Naive thymus-derived CD8-positive, alpha-beta T cell (primary cell): ENCODE results near the gene FIBCD1. TPM values are rescaled to one million over a fixed set of nuclear protein-coding genes. Genes with fewer than 3 reads are reported as not detected.
A peak's percentile ranks its signal among the peaks of the same experiment; 100 is the strongest.

Source experiments
- ATAC-seq, 2 donors: fragments of 150-1000 bp; cut with Tn5 transposase in 1 of 2; sonication (Bioruptor Pico), chemical (Tn5 transposase) in 1 of 2; 1 replicate in 1 of 2; 2 replicates in 1 of 2; pipeline ENCODE4 v1.10.0; 2021; ENCODE audit warnings: mild to moderate bottlenecking in 2 of 2, moderate library complexity in 2 of 2
- POLR2A ChIA-PET: fragments of 350-600 bp; sonication (Branson Sonifier 250); formaldehyde crosslinking; loops from one replicate; lab custom pipeline; 2021; ENCODE audit warnings: antibody characterized with exemption; lab: Charles Lee
- DNase-seq, 10 donors: peaks; one replicate each; pipeline versions ENCODE4 v3.0.0 to v3.0.0-alpha.2; 2020 to 2022
- H3K27ac Mint-ChIP-seq, 10 donors: one replicate each; pipeline ENCODE4 v1.8.0; 2020 to 2022; ENCODE audit warnings: mild to moderate bottlenecking in 10 of 10, mixed read lengths in 10 of 10, moderate library complexity in 4 of 10, inconsistent platforms in 1 of 10
- H3K27me3 Mint-ChIP-seq, 5 donors: one replicate each; pipeline ENCODE4 v1.8.0; 2021 to 2022; ENCODE audit warnings: mixed read lengths in 5 of 5
- H3K36me3 Mint-ChIP-seq, 3 donors: one replicate each; pipeline ENCODE4 v1.8.0; 2020 to 2022; ENCODE audit warnings: mixed read lengths in 3 of 3, mild to moderate bottlenecking in 2 of 3, inconsistent platforms in 1 of 3
- H3K4me1 Mint-ChIP-seq, 4 donors: one replicate each; pipeline ENCODE4 v1.8.0; 2021 to 2022; ENCODE audit warnings: mixed read lengths in 4 of 4
- H3K4me3 Mint-ChIP-seq, 10 donors: one replicate each; pipeline ENCODE4 v1.8.0; 2020 to 2022; ENCODE audit warnings: mild to moderate bottlenecking in 10 of 10, mixed read lengths in 10 of 10, moderate library complexity in 6 of 10, inconsistent platforms in 1 of 10
- H3K9me3 Mint-ChIP-seq, 9 donors: one replicate each; pipeline ENCODE4 v1.8.0; 2020 to 2022; ENCODE audit warnings: mixed read lengths in 9 of 9, mild to moderate bottlenecking in 3 of 9, inconsistent platforms in 1 of 9, moderate library complexity in 1 of 9
- polyA plus RNA-seq, 3 donors: library from polyadenylated mRNA; unstranded; fragments of 300-500 nt; fragmentation: Illumina TruSeq; gene quantifications; one replicate each; pipeline ENCODE4 v1.2.3, GENCODE V29; 2021
- total RNA-seq, 8 experiments: library from RNA in 2 of 8; stranded (reverse) in 2 of 8; gene quantifications; one replicate each; pipeline ENCODE4 v1.2.3 and lab custom pipeline; 2021 to 2026

FIBCD1 gene
- total and polyA plus RNA-seq, 5 experiments from 2014 or later: not detected

GRCh38 chr9:130890870-130891687 lies 48.0 kb downstream of the FIBCD1 start:
- DNase-seq (no peak), ATAC-seq (no peak)
- H3K4me1 Mint-ChIP-seq: peaks cover 0 to 4% (median 2%) of the 10 kb centered on the region in 4 donors
- POLR2A ChIA-PET: no interaction called here
- H3K27me3 Mint-ChIP-seq: no peaks in the 10 kb centered on the region
- peak overlapping the region in 1 of 10 donors; percentile 63 for H3K27ac Mint-ChIP-seq
- no peaks in the 10 kb centered on the region for H3K9me3 Mint-ChIP-seq
- no peak overlapping the region for H3K4me3 Mint-ChIP-seq
- peaks cover 0 to 43% (median 3%) of the 10 kb centered on the region in 3 donors for H3K36me3 Mint-ChIP-seq

GRCh38 chr9:130890124-130890523 lies 48.9 kb downstream of the FIBCD1 start:
- peaks cover 0 to 51% (median 3%) of the 10 kb centered on the region in 3 donors for H3K36me3 Mint-ChIP-seq
- POLR2A ChIA-PET: no interaction called here
- no peak overlapping the region for H3K4me3 Mint-ChIP-seq
- H3K4me1 Mint-ChIP-seq: peaks cover 0 to 4% (median 2%) of the 10 kb centered on the region in 4 donors
- no peak for ATAC-seq
- H3K9me3 Mint-ChIP-seq: no peaks in the 10 kb centered on the region
- no peaks in the 10 kb centered on the region for H3K27me3 Mint-ChIP-seq
- DNase-seq: no peak
- no peak overlapping the region for H3K27ac Mint-ChIP-seq

- peak overlapping the region in 1 of 10 donors; percentile 58 for H3K27ac Mint-ChIP-seq
- peaks cover 0 to 64% (median 3%) of the 10 kb centered on the region in 3 donors for H3K36me3 Mint-ChIP-seq
- ATAC-seq (no peak), DNase-seq (no peak)
- POLR2A ChIA-PET: no interaction called here
- no peaks in the 10 kb centered on the region for H3K9me3 Mint-ChIP-seq
- H3K4me3 Mint-ChIP-seq: no peak overlapping the region
- H3K27me3 Mint-ChIP-seq: no peaks in the 10 kb centered on the region
- H3K4me1 Mint-ChIP-seq: peaks cover 0 to 2% (median 1%) of the 10 kb centered on the region in 4 donors
Observed at GRCh38 chr9:130888146-130888885, 50.7 kb downstream of the FIBCD1 start.

GRCh38 chr9:130887494-130888144 lies 51.4 kb downstream of the FIBCD1 start:
- Mint-ChIP-seq H3K27me3 (no peaks in the 10 kb centered on the region), H3K9me3 (no peaks in the 10 kb centered on the region), H3K36me3 (peaks cover 0 to 62% (median 3%) of the 10 kb centered on the region in 3 donors)

GRCh38 chr9:130886981-130887380 lies 52.1 kb downstream of the FIBCD1 start:
- POLR2A ChIA-PET: no interaction called here
- Mint-ChIP-seq H3K9me3 (no peaks in the 10 kb centered on the region), H3K27me3 (no peaks in the 10 kb centered on the region), H3K4me3 (no peak overlapping the region), H3K27ac (no peak overlapping the region), H3K4me1 (peaks cover 0 to 2% (median 0%) of the 10 kb centered on the region in 4 donors), H3K36me3 (peaks cover 0 to 60% (median 3%) of the 10 kb centered on the region in 3 donors)
- DNase-seq (no peak), ATAC-seq (no peak)

More at GRCh38 chr9:130887494-130888144, 51.4 kb downstream of the FIBCD1 start:
- Mint-ChIP-seq H3K4me3 (no peak overlapping the region), H3K27ac (peak overlapping the region in 1 of 10 donors; percentile 58), H3K4me1 (peaks cover 0 to 2% (median 0%) of the 10 kb centered on the region in 4 donors)
- ATAC-seq (no peak), DNase-seq (no peak)
- POLR2A ChIA-PET: no interaction called here

GRCh38 chr9:130885484-130886375 lies 53.3 kb downstream of the FIBCD1 start:
- H3K27me3 Mint-ChIP-seq: no peaks in the 10 kb centered on the region
- H3K4me3 Mint-ChIP-seq: no peak overlapping the region
- H3K27ac Mint-ChIP-seq: peak overlapping the region in 1 of 10 donors; percentile 56
- no peak for ATAC-seq
- POLR2A ChIA-PET: no interaction called here
- H3K9me3 Mint-ChIP-seq: no peaks in the 10 kb centered on the region
- DNase-seq: no peak
- peaks cover 0 to 68% (median 3%) of the 10 kb centered on the region in 3 donors for H3K36me3 Mint-ChIP-seq
- H3K4me1 Mint-ChIP-seq: no peaks in the 10 kb centered on the region

- POLR2A ChIA-PET: no interaction called here
- H3K27me3 Mint-ChIP-seq: no peaks in the 10 kb centered on the region
- no peaks in the 10 kb centered on the region for H3K9me3 Mint-ChIP-seq
- H3K4me3 Mint-ChIP-seq: no peak overlapping the region
- no peak for ATAC-seq
- H3K36me3 Mint-ChIP-seq: peaks cover 0 to 75% (median 5%) of the 10 kb centered on the region in 3 donors
- DNase-seq: no peak
- H3K4me1 Mint-ChIP-seq: no peaks in the 10 kb centered on the region
- peak overlapping the region in 1 of 10 donors; percentile 15 for H3K27ac Mint-ChIP-seq
Observed at GRCh38 chr9:130884542-130885483, 54.2 kb downstream of the FIBCD1 start.

GRCh38 chr9:130884111-130884531 lies 54.9 kb downstream of the FIBCD1 start:
- H3K4me3 Mint-ChIP-seq: no peak overlapping the region
- no peaks in the 10 kb centered on the region for H3K27me3 Mint-ChIP-seq
- H3K36me3 Mint-ChIP-seq: peaks cover 0 to 77% (median 9%) of the 10 kb centered on the region in 3 donors
- POLR2A ChIA-PET: no interaction called here
- DNase-seq: no peak
- no peak for ATAC-seq
- H3K27ac Mint-ChIP-seq: no peak overlapping the region
- no peaks in the 10 kb centered on the region for H3K9me3 Mint-ChIP-seq
- no peaks in the 10 kb centered on the region for H3K4me1 Mint-ChIP-seq

GRCh38 chr9:130883479-130883878 lies 55.6 kb downstream of the FIBCD1 start:
- peaks cover 0 to 78% (median 10%) of the 10 kb centered on the region in 3 donors for H3K36me3 Mint-ChIP-seq
- H3K27ac Mint-ChIP-seq: no peak overlapping the region
- H3K4me1 Mint-ChIP-seq: no peaks in the 10 kb centered on the region
- no peak overlapping the region for H3K4me3 Mint-ChIP-seq
- H3K9me3 Mint-ChIP-seq: no peaks in the 10 kb centered on the region
- POLR2A ChIA-PET: no interaction called here
- no peaks in the 10 kb centered on the region for H3K27me3 Mint-ChIP-seq
- ATAC-seq (no peak), DNase-seq (no peak)

- no peaks in the 10 kb centered on the region for H3K27me3 Mint-ChIP-seq
- H3K36me3 Mint-ChIP-seq: peaks cover 0 to 78% (median 14%) of the 10 kb centered on the region in 3 donors
- POLR2A ChIA-PET: no interaction called here
- ATAC-seq (no peak), DNase-seq (no peak)
- no peak overlapping the region for H3K27ac Mint-ChIP-seq
- no peaks in the 10 kb centered on the region for H3K9me3 Mint-ChIP-seq
- H3K4me1 Mint-ChIP-seq: no peaks in the 10 kb centered on the region
- no peak overlapping the region for H3K4me3 Mint-ChIP-seq
Observed at GRCh38 chr9:130882696-130883225, 56.3 kb downstream of the FIBCD1 start.

- Mint-ChIP-seq H3K9me3 (no peaks in the 10 kb centered on the region), H3K27me3 (no peaks in the 10 kb centered on the region), H3K36me3 (peaks cover 0 to 77% (median 15%) of the 10 kb centered on the region in 3 donors), H3K4me3 (no peak overlapping the region), H3K27ac (no peak overlapping the region), H3K4me1 (no peaks in the 10 kb centered on the region)
- POLR2A ChIA-PET: no interaction called here
- no peak for ATAC-seq
- DNase-seq: no peak
Observed at GRCh38 chr9:130881516-130881915, 57.5 kb downstream of the FIBCD1 start.
